ENCODE data around the gene BCL6B. TPM values are rescaled to one million over a fixed set of nuclear protein-coding genes. Genes with fewer than 3 reads are reported as not detected.

BCL6B gene
- total RNA-seq, 1 donor from 2014 or later, result not detected

- no peak overlapping the region for H3K4me3 ChIP-seq (ENCODE audit: low read depth, low read length)
- no peak for DNase-seq (ENCODE audit: low read depth)
- TF ChIP-seq, protein P1, sequence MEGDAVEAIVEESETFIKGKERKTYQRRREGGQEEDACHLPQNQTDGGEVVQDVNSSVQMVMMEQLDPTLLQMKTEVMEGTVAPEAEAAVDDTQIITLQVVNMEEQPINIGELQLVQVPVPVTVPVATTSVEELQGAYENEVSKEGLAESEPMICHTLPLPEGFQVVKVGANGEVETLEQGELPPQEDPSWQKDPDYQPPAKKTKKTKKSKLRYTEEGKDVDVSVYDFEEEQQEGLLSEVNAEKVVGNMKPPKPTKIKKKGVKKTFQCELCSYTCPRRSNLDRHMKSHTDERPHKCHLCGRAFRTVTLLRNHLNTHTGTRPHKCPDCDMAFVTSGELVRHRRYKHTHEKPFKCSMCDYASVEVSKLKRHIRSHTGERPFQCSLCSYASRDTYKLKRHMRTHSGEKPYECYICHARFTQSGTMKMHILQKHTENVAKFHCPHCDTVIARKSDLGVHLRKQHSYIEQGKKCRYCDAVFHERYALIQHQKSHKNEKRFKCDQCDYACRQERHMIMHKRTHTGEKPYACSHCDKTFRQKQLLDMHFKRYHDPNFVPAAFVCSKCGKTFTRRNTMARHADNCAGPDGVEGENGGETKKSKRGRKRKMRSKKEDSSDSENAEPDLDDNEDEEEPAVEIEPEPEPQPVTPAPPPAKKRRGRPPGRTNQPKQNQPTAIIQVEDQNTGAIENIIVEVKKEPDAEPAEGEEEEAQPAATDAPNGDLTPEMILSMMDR (conservative IDR thresholded peaks at IDR 0.05; ENCODE audit: low read depth, low read length), result no peak
Observed at GRCh38 chr17:7029659-7030058, 6.8 kb downstream of the BCL6B start.

DNA sequence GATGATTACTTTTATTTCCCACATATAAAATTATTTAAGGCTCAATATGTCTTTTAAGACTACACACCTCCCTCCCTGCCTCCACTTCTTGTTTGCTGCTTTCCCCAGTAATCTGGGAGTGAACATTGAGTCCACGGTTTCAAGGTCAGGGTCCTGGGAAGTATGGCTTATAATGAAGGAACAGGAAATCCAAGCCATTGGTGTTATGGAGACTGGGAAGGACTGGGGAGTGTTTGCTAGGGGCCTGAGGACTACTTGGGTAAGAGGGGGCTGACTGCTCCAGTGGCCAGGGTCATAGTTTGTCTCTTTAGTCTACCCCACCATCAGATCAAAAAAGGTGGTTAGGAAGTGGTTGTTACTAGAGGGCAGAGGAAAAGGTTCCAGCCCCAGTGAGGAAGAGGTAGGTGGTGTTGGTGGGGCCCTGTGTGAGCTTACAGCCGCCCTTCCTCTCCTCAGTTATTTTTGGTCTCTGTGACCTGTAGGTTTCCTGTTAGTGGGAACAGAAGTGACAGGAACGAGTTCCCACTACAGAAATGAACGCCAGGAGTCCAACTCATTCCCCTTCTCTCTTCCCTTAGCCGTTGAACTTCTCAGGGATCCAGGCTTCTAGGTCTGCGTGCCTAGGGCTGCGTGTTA lies 12.2 kb downstream of the BCL6B start:
- TF ChIP-seq, protein P1 (conservative IDR thresholded peaks at IDR 0.05; ENCODE audit: low read depth, low read length), result no peak
- H3K4me3 ChIP-seq (ENCODE audit: low read depth, low read length), result peak overlapping the region; percentile 59
- no peak for DNase-seq (ENCODE audit: low read depth)

DNA sequence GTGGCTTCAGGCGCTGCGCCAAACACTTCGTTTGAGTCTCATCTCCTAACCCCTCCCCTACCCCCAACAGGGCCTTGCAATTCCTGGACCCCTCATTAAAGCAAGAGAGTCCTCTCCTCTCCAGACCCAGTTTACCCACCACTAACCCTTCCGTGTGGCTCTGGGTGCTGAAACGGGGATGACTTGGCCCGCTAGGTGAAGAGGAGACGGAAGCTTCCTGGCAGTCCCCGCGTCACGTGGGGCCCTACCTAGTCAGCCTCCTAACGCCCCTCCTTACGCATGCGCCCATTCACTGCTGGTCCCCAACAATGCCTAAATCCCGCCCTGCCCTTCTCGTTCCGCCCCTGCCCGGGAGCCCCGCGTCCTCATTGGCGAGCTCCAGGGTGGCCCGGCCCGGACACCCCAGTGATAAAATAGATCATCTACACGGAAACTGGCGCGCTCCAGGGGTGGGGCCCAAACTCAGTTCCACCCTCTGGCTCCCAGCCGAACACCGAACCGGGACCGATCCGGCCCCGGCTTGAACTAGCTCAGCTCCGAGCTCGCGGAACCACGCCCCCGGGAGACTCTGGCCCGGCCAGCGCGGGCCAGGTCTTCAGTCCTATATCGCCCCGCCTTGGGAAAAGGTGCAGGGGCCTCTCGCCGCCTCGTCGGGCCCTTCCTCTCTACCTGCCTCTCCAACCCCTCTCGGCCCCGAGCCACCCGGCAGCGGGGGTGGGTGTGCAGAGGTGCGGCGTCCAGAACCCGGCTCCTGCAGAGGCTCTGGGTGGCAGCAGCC lies 12.9 kb downstream of the BCL6B start, which contains the start of gene SLC16A13:
Gene SLC16A13 (plus strand): TSS at position 425 of the 778 bp plus-strand sequence. CDS start 368 bp downstream, outside the sequence.
- DNase-seq (ENCODE audit: low read depth), result no peak
- TF ChIP-seq, protein P1 (conservative IDR thresholded peaks at IDR 0.05; ENCODE audit: low read depth, low read length), result no peak
- H3K4me3 ChIP-seq (ENCODE audit: low read depth, low read length), result peak within 1 kb of the TSS; percentile 59

DNA sequence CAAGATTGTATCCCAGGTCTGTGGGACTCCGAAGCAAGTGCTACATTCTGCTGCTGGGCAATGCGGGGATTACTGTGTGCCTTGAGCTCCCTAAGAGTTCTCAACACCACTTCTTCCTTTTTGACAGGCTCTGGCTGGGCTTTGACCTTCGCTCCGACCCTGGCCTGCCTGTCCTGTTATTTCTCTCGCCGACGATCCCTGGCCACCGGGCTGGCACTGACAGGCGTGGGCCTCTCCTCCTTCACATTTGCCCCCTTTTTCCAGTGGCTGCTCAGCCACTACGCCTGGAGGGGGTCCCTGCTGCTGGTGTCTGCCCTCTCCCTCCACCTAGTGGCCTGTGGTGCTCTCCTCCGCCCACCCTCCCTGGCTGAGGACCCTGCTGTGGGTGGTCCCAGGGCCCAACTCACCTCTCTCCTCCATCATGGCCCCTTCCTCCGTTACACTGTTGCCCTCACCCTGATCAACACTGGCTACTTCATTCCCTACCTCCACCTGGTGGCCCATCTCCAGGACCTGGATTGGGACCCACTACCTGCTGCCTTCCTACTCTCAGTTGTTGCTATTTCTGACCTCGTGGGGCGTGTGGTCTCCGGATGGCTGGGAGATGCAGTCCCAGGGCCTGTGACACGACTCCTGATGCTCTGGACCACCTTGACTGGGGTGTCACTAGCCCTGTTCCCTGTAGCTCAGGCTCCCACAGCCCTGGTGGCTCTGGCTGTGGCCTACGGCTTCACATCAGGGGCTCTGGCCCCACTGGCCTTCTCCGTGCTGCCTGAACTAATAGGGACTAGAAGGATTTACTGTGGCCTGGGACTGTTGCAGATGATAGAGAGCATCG lies 15.4 kb downstream of the BCL6B start:
- no peak for DNase-seq (ENCODE audit: low read depth)
- no peak overlapping the region for H3K4me3 ChIP-seq (ENCODE audit: low read depth, low read length)
- TF ChIP-seq, protein P1 (conservative IDR thresholded peaks at IDR 0.05; ENCODE audit: low read depth, low read length), result no peak

DNA sequence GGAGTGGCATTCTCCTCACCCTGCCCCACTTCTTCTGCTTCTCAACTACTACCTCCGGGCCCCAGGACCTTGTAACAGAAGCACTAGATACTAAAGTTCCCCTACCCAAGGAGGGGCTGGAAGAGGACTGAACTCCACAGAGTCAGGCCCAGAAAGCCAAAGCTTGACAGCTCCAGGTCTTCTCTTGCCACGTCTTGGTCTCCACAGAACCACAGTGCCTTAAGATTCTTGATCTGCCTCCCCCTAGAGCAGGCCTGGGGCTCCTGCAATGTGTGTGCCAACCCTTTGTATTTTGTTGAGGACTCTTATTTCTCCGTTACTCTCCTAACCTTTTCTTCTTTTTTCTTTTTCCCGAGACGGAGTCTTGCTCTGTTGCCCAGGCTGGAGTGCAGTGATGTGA lies 17.0 kb downstream of the BCL6B start:
- TF ChIP-seq, protein P1 (conservative IDR thresholded peaks at IDR 0.05; ENCODE audit: low read depth, low read length), result no peak
- DNase-seq (ENCODE audit: low read depth), result no peak
- no peak overlapping the region for H3K4me3 ChIP-seq (ENCODE audit: low read depth, low read length)

DNA sequence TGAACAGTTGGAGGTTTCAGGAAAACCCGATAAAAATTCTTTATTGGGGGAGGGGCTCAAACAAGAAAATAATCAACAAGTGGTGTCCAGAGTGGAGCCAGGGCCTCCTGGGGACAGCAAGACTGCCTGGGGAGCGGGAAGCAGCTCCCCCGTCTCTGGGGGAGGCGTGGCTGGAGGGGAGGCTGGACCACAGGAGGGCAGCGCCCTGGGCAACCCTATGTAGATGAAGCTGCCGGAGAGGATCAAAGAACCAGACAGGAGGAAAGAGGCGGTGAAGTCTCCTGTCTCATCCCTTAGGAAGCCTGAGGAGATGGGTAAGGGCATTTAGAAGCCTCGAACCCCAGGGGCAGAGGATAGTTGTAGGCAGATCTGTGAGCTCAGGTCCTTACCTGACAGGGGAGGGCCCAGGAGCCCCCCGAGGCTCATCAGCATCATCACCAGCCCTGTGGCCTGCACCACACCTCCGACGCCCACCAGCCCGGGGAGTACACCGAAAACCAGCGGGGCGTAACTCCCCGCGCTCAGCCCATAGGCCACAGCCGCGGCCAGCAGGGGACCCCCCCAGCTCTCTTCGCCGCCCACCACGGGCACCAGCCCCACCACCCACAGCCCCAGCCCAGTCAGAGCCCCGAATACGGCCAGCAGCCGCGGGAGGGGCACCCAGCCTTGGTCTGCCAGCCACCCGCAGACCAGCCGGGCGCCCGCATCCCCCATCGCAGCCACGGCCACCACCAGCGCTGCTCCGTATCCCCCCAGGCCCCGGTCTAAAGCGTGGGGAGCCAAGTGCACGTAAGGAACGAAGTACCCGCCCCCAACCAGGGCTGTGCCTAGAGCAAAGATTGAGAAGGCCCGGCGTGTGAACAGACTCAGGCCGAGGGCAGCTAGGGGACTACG lies 19.0 kb downstream of the BCL6B start:
- TF ChIP-seq, protein P1 (conservative IDR thresholded peaks at IDR 0.05; ENCODE audit: low read depth, low read length), result no peak
- H3K4me3 ChIP-seq (ENCODE audit: low read depth, low read length), result no peak overlapping the region
- no peak for DNase-seq (ENCODE audit: low read depth)

Data from epithelial cell of proximal tubule (primary cell).